ENCODE data around the gene THEMIS2. TPM values are rescaled to one million over a fixed set of nuclear protein-coding genes. Genes with fewer than 3 reads are reported as not detected.

Gene THEMIS2
- total and polyA plus RNA-seq, 9 of the 15 experiments (the other 6 are each of a cell fraction or from before 2014, with no cell fraction given): 2.3 to 12.7 (median 8.0) TPM

- TF ChIP-seq ZBTB11 (CRISPR knock-in tag; IDR thresholded peaks at IDR 0.05): peak in 1 of 3 experiments; percentile 68; a peak in 2 of 6 replicates
- TF ChIP-seq XRCC5 (IDR thresholded peaks at IDR 0.05; ENCODE audit: low read depth, low read length): 0 out of 2 replicates have a peak, but pooled peaks have one; percentile 59
- TF ChIP-seq ZNF184 (CRISPR knock-in tag; IDR thresholded peaks at IDR 0.05): no peak
- no peak for TF ChIP-seq ETV1 (tag; conservative IDR thresholded peaks at IDR 0.05; ENCODE audit: low read depth)
- TF ChIP-seq PML (IDR thresholded peaks at IDR 0.05; ENCODE audit: low read length): peak; percentile 89
- TF ChIP-seq BRCA1 (IDR thresholded peaks at IDR 0.05): no peak
- TF ChIP-seq BRCA1 (CRISPR knock-in tag; IDR thresholded peaks at IDR 0.05): peak; percentile 69; the same call in 1 of the 2 replicates
- TF ChIP-seq, protein P1, sequence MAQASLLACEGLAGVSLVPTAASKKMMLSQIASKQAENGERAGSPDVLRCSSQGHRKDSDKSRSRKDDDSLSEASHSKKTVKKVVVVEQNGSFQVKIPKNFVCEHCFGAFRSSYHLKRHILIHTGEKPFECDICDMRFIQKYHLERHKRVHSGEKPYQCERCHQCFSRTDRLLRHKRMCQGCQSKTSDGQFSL (CRISPR knock-in tag; IDR thresholded peaks at IDR 0.05): peak; percentile 60; the same call in 1 of the 2 replicates
- TF ChIP-seq, protein P1 (tag; IDR thresholded peaks at IDR 0.05): 0 out of 4 replicates have a peak, but pooled peaks of 1 of the 2 experiments have one; percentile 53
- no peak for TF ChIP-seq ZNF764 (CRISPR knock-in tag; IDR thresholded peaks at IDR 0.05; ENCODE audit: low read depth)
- peak; percentile 96 for TF ChIP-seq NFRKB (IDR thresholded peaks at IDR 0.05; ENCODE audit: low read depth)
- peak; percentile 18 for TF ChIP-seq SMAD1 (IDR thresholded peaks at IDR 0.05; ENCODE audit: low read depth, low read length, partially characterized antibody)
- TF ChIP-seq HNRNPLL (IDR thresholded peaks at IDR 0.05; ENCODE audit: low read depth, low read length, poor library complexity, severe bottlenecking): peak; percentile 86
Measured at GRCh38 chr1:27830621-27831440, 41.5 kb upstream of the THEMIS2 start, which contains the start of gene PPP1R8 (continued).
